Activated CD4-positive, alpha-beta T cell treated with anti-CD3 and anti-CD28 coated beads, Interleukin-2, amount 50 U/mL, for 16 hours (primary cell): Measurements from ENCODE around the gene ARHGAP19.
"Not testable (repeated sequence)": the region's sequence is repeated elsewhere in the genome, so short reads cannot be mapped to it uniquely, and the experiment has no call there.

Experiments used
- DNase-seq: peaks from one replicate; pipeline ENCODE4 v3.0.0-alpha.2; 2020

Gene ARHGAP19

DNA sequence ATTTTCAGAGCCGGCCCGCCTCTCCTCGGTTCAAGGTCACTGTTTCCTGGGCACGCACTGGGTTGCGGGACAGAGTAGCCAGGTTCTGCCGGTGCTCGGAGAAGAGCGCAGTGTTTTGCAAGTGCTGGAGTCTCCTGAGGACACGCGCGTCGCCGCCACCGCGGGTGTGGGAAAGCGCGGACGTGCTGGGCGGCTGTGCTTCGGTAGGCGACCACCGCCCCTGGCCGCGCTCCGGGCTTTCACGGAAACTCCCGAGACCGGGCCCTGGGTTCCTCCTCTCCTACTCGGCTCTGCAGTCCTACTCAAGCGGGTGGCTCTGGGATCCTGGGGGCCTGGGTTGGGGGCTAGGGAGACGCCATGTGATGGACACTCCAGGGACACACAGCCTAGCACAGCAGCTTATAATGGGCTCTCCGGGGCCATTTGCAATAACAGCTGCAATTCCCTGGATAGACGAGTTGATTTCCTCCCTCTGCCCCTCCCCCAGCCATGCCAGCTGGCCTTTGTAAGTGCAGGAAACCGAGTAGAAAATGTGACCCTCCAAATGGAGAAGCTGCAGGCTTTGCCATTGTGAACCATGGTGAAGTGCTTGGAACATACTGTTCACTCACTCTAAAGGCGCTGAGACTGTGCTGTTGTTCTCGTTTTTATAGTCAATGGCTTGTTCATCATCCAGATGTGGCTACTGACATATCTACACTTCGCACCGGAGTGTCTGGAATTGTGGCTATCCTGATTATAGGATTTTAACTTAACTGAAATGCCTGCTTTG is 28.8 kb upstream of the ARHGAP19 start:
- DNase-seq = no peak

DNA sequence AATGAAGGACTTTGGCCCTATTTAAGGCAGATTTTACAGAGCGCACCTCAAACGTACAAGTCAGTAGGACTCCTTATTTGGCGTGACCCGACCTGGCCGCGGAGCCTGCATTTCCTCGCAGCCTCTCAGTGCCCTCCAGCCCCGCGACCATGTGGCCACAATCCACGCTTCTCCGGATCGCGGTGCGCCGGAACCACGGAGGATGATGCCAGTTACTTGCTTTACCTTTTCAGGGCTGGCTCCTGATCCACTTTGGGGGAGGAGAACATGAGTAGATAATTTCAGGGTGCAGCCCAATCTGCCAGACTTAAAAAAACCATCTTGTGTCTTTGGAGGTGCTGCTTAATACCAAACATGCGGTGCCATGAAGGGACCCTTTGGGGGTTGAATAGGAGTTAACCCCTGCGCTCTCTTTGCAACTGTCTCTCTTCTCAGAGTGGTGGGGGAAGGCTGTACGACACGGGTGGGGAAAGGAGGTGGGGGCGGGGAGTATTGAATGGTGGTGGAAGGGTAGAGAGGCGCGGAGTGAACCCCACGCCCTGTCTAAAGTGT is 28.1 kb upstream of the ARHGAP19 start:
- DNase-seq = no peak

DNA sequence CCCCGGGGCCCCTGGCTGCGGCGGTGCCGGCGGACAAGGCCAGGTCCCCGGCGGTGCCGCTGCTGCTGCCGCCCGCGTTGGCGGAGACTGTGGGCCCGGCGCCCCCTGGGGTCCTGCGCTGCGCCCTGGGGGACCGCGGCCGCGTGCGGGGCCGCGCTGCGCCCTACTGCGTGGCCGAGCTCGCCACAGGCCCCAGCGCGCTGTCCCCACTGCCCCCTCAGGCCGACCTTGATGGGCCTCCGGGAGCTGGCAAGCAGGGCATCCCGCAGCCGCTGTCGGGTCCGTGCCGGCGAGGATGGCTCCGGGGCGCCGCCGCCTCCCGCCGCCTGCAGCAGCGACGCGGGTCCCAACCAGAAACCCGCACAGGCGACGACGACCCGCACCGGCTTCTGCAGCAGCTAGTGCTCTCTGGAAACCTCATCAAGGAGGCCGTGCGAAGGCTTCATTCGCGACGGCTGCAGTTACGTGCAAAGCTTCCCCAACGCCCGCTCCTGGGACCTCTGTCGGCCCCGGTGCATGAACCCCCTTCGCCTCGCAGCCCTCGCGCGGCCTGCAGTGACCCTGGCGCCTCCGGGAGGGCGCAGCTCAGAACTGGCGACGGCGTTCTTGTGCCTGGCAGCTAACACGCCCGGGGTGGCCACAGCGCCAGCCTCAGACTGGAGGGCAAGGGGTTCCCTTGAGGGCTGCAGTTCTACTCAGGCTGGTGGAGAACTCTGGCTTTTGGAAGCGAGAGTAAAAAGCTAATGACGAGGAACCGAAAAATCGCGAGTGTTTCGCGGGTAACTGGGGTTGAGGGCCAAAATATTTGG is 27.4 kb upstream of the ARHGAP19 start:
- DNase-seq = peak; percentile 54

DNA sequence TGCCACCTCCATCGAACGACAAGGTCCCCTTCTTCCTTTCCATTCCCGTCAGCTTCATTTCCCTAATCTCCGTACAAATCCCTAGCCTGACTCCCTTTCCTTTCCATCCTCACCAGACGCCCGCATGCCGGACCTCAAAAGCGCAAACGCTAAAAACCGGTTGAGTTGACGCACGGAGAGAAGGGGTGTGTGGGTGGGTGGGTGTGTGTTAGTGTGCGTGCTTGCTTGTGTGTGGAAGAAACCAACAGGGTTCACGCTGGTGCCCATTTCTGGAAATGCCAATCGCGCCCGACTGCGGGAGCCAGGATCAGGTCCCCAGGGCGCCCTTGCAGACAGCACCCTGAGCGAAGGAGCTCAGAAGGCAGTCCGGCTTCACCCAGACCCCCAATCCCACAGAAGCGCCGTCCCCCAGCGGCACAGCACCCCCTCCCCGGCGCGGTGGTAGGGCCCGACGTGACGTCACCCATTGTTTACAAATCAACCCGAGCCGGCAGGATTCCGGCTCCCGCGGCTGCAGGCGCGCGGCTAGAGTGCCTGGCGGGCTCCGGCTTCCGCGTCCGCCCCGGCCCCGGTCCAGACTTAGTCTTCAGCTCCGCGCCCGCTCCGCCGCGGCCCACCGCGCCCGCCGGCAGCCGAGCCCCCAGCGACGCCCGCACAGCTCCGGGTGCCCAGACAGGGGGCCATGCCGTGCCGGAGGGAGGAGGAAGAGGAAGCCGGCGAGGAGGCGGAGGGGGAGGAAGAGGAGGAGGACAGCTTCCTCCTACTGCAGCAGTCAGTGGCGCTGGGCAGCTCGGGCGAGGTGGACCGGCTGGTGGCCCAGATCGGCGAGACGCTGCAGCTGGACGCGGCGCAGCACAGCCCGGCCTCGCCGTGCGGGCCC is 26.6 kb upstream of the ARHGAP19 start, which contains the start of gene FRAT1:
Gene FRAT1 (plus strand): TSS at position 500 of the 880 bp plus-strand sequence. CDS start 183 bp downstream, at position 683.
- DNase-seq = peak; percentile 86

DNA sequence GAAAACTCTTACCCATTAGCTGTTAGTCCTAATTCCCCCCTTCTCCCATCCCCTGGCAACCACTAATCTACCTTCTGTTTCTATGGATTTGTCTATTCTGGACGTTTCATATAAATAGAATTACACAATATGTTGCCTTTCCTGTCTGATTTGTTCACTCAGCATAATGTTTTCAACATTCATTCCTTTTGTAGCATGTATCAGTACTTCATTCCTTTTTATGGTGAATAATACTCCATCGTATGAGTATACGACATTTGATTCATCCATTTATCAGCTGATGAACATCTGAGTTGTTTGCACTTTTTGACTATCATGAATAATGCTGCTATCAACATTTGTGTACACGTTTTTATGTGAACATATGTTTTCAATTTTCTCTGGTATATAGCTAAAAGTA is 22.2 kb upstream of the ARHGAP19 start:
- DNase-seq = no peak

DNA sequence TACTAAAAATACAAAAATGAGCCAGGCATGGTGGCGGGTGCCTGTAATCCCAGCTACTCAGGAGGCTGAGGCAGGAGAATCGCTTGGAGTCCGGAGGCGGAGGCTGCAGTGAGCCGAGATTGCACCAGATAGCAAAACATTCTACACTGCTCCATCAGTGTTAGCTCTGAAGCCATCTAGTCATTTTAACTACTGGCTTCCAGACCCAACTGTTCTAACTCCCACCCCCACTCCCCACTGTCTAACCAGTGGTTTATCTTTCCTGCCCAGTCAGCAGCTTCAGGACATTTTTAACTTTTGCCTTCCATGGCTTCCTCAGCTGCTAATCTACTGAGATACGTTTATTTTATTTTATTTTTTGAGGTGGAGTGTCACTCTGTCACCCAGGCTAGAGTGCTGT is 20.5 kb upstream of the ARHGAP19 start:
- DNase-seq = no peak

DNA sequence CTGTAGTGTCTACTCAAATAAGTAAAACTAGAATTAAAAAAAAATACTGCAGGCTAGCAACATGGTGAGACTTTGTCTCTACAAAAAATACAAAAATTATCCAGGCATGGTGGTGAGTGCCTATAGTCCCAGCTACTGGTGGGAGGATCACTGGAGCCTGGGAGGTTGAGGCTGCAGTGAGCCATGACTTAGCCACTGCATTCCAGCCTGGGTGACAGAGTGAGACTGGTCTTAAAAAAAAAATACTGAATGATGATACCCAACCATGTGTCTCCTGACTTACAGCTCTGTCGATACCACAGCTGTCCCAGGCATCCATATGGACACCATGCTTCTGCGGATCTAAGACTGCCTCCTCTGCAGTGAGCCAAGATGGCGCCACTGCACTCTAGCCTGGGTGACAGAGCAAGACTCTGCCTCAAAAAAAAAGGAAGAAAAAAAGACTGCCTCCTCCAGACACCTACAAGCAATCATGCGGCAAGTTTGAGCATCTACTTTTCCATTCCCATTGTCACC is 18.7 kb upstream of the ARHGAP19 start:
- no peak for DNase-seq

DNA sequence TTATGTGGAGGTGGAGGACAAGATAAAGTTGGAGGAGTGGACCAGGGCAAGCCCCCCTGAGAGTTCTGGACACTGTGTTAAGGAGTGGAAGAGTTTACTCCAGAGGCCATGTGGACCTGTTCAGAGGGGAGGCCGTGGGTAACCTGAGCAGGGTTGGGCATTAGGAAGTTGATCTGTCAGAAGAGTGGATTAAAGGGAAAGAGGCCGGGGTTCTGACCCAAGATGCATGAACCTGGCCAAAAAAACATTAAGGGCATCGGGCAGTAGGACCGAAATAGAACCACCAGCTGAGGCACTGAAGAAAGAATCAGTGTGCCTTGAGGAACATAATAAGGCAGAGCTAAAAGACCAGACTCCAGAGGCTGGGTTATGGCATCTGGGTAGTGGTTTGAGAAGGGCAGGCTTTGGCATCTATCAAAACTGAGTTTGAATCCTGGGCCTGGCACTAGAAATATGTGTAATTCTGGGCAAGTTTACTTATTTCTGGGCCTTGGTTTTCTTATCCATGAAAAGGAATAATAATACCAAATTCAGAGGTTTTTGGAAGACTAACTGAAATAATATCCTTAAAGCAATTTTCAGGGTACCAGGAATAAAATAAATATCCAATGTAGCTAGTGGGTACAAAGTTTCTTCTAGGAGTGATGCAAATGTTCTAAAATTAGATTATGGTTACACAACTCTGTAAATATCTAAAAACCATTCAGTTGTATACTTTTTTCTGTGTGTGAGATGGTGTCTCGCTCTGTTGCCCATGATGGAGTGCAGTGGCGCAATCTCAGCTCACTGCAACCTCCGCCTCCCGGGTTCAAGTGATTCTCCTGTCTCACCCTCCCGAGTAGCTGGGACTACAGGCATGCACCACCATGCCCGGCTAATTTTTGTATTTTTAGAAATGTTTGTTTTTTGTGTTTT is 15.7 kb upstream of the ARHGAP19 start:
- no peak for DNase-seq

DNA sequence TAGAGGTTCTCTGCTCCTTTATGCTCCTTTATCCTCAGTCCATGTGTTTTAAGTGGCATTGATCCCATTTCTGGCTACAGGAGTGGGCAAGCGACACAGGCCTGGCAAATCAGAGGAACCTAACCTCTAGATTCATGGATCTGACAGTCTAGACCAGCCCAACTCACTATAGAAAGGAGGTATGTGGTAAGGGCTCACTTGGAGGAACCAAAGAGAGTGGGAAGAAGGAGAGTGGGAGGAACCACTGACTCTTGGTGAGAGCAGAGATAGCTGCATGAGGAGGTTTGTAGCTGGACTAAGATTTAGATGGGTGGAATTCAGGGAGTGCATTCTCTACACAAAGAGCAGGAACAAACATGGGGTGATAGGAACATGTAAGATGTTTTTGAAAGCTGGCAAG is 15.0 kb upstream of the ARHGAP19 start:
- DNase-seq = no peak

DNA sequence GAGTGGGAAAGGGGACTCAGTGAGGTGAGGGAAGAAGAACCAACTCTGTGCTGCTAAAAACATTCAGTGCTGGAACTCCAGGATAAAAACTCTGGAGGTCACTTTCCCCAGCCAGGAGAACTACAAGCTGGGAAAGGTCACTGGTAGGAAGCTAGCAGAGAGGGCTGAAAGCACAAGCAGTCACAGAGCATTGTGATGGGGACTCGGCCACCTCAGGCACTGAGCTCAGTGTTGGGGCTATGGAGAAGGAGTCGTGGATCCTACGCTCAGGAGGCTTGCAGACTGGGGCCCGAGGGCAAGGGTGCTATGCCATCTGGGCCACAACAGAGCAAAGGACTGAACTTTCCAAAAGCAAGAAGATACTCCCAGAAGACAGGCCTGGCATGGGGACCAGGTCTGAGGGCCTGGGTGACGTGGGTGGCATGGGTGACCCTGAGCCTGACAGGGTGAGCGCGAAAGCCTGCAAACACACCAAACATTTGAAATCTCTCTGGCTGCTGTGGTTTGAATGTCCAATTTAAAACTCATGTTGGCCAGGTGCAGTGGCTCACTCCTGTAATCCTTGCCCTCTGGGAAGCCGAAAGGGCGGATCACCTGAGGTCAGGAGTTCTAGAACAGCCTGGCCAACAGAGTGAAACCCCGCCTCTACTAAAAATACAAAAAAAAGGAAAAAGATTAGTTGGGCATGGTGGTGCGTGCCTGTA is 9.8 kb upstream of the ARHGAP19 start:
- DNase-seq = no peak

DNA sequence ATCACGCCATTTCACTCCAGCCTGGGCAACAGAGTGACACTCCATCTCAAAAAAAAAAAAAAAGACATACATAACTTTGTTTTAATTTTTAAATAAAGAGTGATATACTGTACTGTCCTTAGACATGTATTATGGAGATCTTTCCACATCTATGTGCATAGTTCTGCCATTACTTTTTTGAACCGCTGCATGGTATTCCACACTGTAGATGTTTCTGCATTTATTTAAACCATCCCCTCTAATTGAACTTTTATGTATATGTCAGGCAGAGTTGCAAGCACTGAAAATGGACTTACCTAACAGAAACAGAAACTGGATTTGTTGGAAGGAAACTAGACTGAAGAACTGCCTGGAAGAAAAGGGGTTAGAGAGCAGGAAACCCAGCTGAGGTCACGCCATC is 8.5 kb upstream of the ARHGAP19 start:
- no peak for DNase-seq

DNA sequence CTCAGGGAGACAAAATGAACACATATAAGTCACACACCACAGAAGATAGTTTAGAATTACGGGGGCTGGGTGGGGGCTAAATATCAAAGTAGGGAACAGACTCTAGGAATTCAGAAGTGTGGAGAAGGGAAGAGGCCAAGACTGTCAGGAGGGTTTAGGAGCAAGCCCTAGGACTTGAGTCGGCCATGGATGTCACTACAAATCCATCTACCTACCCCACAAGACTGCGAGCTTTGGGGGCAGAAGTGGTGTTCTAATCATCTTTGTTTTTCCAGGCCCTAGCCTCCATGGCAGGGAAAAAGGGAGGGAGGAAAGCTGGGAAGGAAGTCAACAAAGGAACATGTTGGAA is 5.8 kb upstream of the ARHGAP19 start:
- no peak for DNase-seq

DNA sequence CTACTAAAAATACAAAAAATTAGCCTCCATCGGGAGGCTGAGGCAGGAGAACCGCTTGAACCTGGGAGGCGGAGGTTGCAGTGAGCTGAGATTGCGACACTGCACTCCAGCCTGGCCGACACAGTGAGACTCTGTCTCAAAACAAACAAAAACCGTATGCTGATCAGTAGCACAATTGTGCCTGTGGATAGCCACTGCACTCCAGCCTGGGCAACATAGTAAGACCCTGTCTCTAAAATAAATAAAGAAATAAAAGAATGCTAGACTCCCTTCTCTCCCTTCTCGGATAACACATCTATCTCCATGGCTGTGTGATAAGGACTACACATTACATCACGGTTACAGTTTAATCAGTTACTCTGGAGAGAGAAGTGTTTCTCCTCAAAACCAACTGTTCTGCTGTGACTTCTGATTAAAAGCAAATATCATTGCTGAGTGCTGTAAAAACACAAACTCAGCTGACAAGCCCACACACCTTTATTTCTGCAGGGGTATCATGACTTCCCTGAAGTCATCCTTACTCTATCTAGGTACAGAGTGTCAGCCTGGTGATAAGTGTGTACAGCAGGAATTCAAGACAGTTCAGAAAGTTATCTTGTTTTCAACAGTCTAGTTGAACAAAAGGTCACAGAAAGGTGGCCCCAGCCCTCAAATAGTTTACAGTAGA is 5.3 kb upstream of the ARHGAP19 start:
- DNase-seq = no peak

DNA sequence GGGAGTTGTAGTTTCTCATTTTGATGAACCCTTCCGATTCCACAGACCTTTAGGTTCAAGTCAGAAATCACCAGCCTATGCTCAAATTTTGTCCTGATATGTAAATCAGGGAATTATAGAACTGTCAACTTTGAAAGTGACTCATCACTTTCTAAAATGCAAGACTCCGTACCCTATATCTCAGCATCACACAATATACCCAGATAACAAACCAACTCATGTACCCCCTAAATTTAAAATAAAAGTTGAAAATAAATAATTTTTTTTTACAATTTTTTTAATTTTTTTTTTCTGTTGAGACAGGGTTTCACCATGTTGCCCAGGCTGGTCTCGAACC is 393 bp upstream of the ARHGAP19 start:
- no peak for DNase-seq

DNA sequence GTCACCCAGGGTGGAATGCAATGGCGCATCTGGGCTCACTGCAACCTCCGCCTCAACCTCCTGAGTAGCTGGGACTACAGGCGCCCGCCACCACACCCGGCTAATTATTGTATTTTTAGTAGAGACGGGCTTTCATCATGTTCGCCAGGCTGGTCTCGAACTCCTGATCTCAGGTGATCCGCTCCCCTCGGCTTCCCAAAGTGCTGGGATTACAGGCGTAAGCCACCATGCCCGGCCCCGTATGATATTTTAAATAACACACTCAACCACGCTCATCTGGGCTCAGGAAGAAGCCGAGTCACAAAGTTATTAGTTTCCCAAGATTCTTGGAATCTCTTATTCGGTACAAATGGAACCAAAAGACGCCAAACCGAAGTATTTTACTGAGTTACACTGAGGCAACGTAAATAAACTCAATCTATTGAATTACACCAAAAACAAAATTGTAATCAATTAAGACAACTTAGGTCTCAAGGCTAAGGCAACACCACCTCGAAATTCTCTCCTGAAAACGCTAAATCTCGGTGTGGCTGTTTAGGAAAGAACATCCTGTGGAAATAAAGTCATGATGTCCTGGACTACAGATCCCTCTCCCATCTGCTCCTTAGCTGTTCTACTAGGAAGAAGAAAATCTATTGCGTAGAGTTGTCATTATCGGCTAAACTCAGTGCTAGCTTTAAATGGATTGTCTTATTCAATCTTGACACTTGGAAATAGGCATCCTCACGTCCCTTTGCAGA is 910 bp downstream of the ARHGAP19 start:
- no peak for DNase-seq

DNA sequence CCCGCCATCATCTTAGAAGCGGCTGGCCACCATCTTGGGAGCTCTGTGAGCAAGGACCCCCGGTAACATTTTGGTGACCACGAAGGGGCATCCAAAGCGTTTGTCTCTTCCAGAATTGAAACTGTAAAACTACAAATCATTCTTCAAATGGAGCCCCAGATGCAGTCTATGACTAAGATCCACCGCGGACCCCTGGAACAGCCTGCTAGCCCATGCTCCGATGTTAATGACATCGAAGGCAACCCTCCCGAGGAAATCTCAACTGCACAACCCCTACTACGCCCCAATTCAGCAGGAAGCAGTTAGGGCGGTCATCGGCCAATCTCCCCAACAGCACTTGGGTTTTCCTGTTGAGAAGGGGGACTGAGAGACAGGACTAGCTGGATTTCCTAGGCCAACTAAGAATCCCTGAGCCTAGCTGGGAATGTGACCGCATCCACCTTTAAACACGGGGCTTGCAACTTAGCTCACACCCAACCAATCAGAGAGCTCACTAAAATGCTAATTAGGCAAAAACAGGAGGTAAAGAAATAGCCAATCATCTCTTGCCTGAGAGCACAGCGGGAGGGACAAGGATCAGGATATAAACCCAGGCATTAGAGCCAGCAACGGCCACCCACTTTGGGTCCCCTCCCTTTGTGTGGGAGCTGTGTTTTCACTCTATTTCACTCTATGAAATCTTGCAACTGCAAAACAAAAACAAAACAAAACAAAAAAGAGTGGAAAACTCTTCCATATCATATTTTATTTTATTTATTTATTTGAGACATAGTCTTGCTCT is 1.7 kb downstream of the ARHGAP19 start:
- DNase-seq = not testable (repeated sequence)

DNA sequence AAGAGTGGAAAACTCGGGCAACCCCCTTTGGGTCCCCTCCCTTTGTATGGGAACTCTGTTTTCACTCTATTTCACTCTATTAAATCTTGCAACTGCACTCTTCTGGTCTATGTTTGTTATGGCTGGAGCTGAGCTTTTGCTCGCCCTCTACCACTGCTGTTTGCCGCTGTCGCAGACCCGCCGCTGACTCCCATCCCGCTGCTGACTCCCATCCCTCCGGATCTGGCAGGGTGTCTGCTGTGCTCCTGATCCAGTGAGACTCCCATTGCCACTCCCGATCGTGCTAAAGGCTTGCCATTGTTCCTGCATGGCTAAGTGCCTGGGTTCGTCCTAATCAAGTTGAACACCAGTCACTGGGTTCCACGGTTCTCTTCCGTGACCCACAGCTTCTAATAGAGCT is 2.4 kb downstream of the ARHGAP19 start:
- not testable (repeated sequence) for DNase-seq

DNA sequence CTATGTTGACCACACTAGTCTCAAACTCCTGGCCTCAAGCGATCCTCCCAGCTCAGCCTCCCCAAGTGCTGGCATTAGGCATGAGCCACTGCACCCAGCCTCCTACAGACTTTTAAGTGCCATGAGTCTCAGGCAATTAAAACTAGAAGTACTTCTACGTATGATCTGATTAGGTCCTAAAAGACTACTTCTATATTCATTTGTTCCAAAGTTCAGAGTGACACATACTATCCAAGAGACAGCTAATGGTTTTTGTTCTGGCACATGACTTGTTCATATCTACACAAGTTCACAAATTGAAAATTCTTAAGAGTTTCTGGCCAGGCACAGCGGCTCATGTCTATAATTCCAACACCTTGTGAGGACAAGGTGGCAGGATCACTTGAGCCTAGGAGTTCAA is 11.7 kb downstream of the ARHGAP19 start:
- DNase-seq = no peak
